GM10266 (cell line): ENCODE measurements around the gene NCOA1.

ENCODE experiments used
- DNase-seq: peaks from one replicate; pipeline ENCODE4 v3.0.0; 2012; ENCODE audit errors: extremely low spot score
- CTCF ChIP-seq: IDR thresholded peaks from 2 replicates; pipeline ENCODE4 v1.5.1; 2012; ENCODE audit warnings: mild to moderate bottlenecking, low read depth; ENCODE audit not compliant: control insufficient read depth, insufficient read depth; ENCODE audit errors: missing control alignments

NCOA1 gene

GRCh38 chr2:24490690-24491541 lies at the start of gene NCOA1:
TSS of gene NCOA1 (plus strand) at chr2:24491254. CDS start at chr2:24658678, 167,424 bp downstream.
- peak; percentile 39 for TF ChIP-seq CTCF
- peak; percentile 94 for DNase-seq

GRCh38 chr2:24448797-24449196 lies 42.3 kb upstream of the NCOA1 start:
- no peak for DNase-seq
- TF ChIP-seq CTCF, result no peak

GRCh38 chr2:24449344-24449743 lies 41.7 kb upstream of the NCOA1 start:
- no peak for DNase-seq
- TF ChIP-seq CTCF, result no peak

GRCh38 chr2:24451805-24452501 lies 39.1 kb upstream of the NCOA1 start:
- no peak for DNase-seq
- TF ChIP-seq CTCF, result no peak

- DNase-seq, result no peak
- no peak for TF ChIP-seq CTCF
These were observed 38.6 kb upstream of the NCOA1 start for GRCh38 chr2:24452502-24452885.

- TF ChIP-seq CTCF, result no peak
- no peak for DNase-seq
These were observed 37.5 kb upstream of the NCOA1 start for GRCh38 chr2:24453379-24454073.
